HepG2 (cell line): ENCODE data around the gene SERPIND1. TPM values are rescaled to one million over a fixed set of nuclear protein-coding genes. Genes with fewer than 3 reads are reported as not detected.

Experiments used
- CBX5 ChIP-seq: sonication (generic); formaldehyde crosslinking; IDR thresholded peaks from 2 replicates; pipeline ENCODE4 v1.4.0; 2020; ENCODE audit warnings: missing genetic modification reagents, borderline replicate concordance
- CSRNP1 ChIP-seq: sonication (generic); formaldehyde crosslinking; IDR thresholded peaks from 2 replicates; pipeline ENCODE4 v1.8.1; 2023; ENCODE audit warnings: mild to moderate bottlenecking, missing genetic modification reagents
- DPF2 ChIP-seq: sonication (generic); formaldehyde crosslinking; IDR thresholded peaks from 2 replicates; pipeline ENCODE4 v1.4.0; 2020; ENCODE audit warnings: mild to moderate bottlenecking, low read depth, missing genetic modification reagents, borderline replicate concordance
- HDAC2 ChIP-seq: sonication (generic); formaldehyde crosslinking; IDR thresholded peaks from 2 replicates; pipeline ENCODE4 v1.4.0; 2020; ENCODE audit warnings: missing genetic modification reagents
- MED13 ChIP-seq: sonication (generic); formaldehyde crosslinking; IDR thresholded peaks from 2 replicates; pipeline ENCODE4 v1.5.0; 2020; ENCODE audit warnings: missing genetic modification reagents
- NPAS2 ChIP-seq: sonication (generic); formaldehyde crosslinking; IDR thresholded peaks from 2 replicates; pipeline ENCODE4 v1.8.0; 2022; ENCODE audit warnings: mild to moderate bottlenecking, missing genetic modification reagents, borderline replicate concordance
- YEATS2 ChIP-seq: sonication (generic); formaldehyde crosslinking; IDR thresholded peaks from 2 replicates; pipeline ENCODE4 v1.4.0; 2020; ENCODE audit warnings: missing genetic modification reagents, borderline replicate concordance
- ZBTB14 ChIP-seq: sonication (generic); formaldehyde crosslinking; IDR thresholded peaks from 2 replicates; pipeline ENCODE4 v1.4.0; 2020; ENCODE audit warnings: missing genetic modification reagents
- ZNF180 ChIP-seq: sonication (generic); formaldehyde crosslinking; IDR thresholded peaks from 2 replicates; pipeline ENCODE4 v1.4.0; 2020; ENCODE audit warnings: low read depth, missing genetic modification reagents, borderline replicate concordance
- ZNF232 ChIP-seq: sonication (generic); formaldehyde crosslinking; IDR thresholded peaks from 2 replicates; pipeline ENCODE4 v1.4.0; 2020; ENCODE audit warnings: missing genetic modification reagents, borderline replicate concordance
- ZNF383 ChIP-seq: sonication (generic); formaldehyde crosslinking; IDR thresholded peaks from 2 replicates; pipeline ENCODE4 v1.4.0; 2020; ENCODE audit warnings: missing genetic modification reagents, mild to moderate bottlenecking, borderline replicate concordance
- ZNF562 ChIP-seq: sonication (generic); formaldehyde crosslinking; IDR thresholded peaks from 2 replicates; pipeline ENCODE4 v1.8.0; 2022; ENCODE audit warnings: missing genetic modification reagents, borderline replicate concordance
- ZNF580 ChIP-seq: IDR thresholded peaks from 2 replicates; pipeline ENCODE4 v1.6.1; 2016; ENCODE audit warnings: low read depth, borderline replicate concordance
- ZNF607 ChIP-seq: sonication (generic); formaldehyde crosslinking; IDR thresholded peaks from 2 replicates; pipeline ENCODE4 v1.5.1; 2020; ENCODE audit warnings: missing genetic modification reagents, mild to moderate bottlenecking, borderline replicate concordance
- ZNF687 ChIP-seq: sonication (generic); formaldehyde crosslinking; IDR thresholded peaks from 2 replicates; pipeline ENCODE4 v1.5.1; 2020; ENCODE audit warnings: mild to moderate bottlenecking, missing genetic modification reagents, moderate library complexity
- ZNF691 ChIP-seq: sonication (generic); formaldehyde crosslinking; IDR thresholded peaks from 2 replicates; pipeline ENCODE4 v1.4.0; 2020; ENCODE audit warnings: missing genetic modification reagents, low read depth, mild to moderate bottlenecking, borderline replicate concordance
- ZNF710 ChIP-seq: sonication (generic); formaldehyde crosslinking; IDR thresholded peaks from 2 replicates; pipeline ENCODE4 v1.5.0; 2020; ENCODE audit warnings: mild to moderate bottlenecking, missing genetic modification reagents, borderline replicate concordance
- ZNF724P ChIP-seq: sonication (generic); formaldehyde crosslinking; IDR thresholded peaks from 2 replicates; pipeline ENCODE4 v1.8.0; 2022; ENCODE audit warnings: missing genetic modification reagents, borderline replicate concordance
- ZNF792 ChIP-seq: IDR thresholded peaks from 2 replicates; pipeline ENCODE4 v1.6.1; 2016
- polyA plus RNA-seq, 8 experiments: library from polyadenylated mRNA; depleted of rRNA in 3 of 8; stranded (reverse) in 7 of 8; unstranded in 1 of 8; fragments of >200 nt; fragmentation: Illumina TruSeq in 4 of 8; extraction: Trizol in 4 of 8; gene quantifications; 2 replicates each; pipeline versions ENCODE4 v1.2.1 to v1.2.3, GENCODE V29; 2011 to 2016; ENCODE audit warnings: low read depth in 4 of 8, missing spikeins in 1 of 8, mixed read lengths in 1 of 8; ENCODE audit not compliant: insufficient read depth in 1 of 8
- total RNA-seq, 5 experiments: library from RNA; depleted of rRNA; stranded (reverse); fragments of >200 nt; fragmentation: Illumina TruSeq; extraction: Trizol; gene quantifications; 2 replicates each; pipeline ENCODE4 v1.2.3, GENCODE V29; 2016; ENCODE audit warnings: low read depth in 1 of 5

The SERPIND1 gene
- total and polyA plus RNA-seq, 2 of the 13 experiments (the other 11 are each of a cell fraction or from before 2014, with no cell fraction given): 111 to 350 TPM

- TF ChIP-seq CSRNP1 (CRISPR knock-in tag) (peak; percentile 77; the same call in 1 of the 2 replicates), ZNF180 (no peak), ZNF562 (CRISPR knock-in tag) (no peak), NPAS2 (no peak), YEATS2 (peak; percentile 24; the same call in 1 of the 2 replicates), ZNF580 (CRISPR knock-in tag) (no peak; the same call in 1 of the 2 replicates), ZNF232 (CRISPR knock-in tag) (0 out of 2 replicates have a peak, but pooled peaks have one; percentile 33), MED13 (CRISPR knock-in tag) (peak; percentile 83; the same call in 1 of the 2 replicates), ZNF724P (no peak), ZNF687 (CRISPR knock-in tag) (peak; percentile 31; the same call in 1 of the 2 replicates), ZNF607 (CRISPR knock-in tag) (no peak), CBX5 (no peak; the same call in 1 of the 2 replicates), ZBTB14 (CRISPR knock-in tag) (no peak), ZNF710 (peak; percentile 89; the same call in 1 of the 2 replicates), ZNF792 (CRISPR knock-in tag) (no peak), ZNF691 (no peak), HDAC2 (CRISPR knock-in tag) (peak; percentile 91), DPF2 (CRISPR knock-in tag) (no peak; the same call in 1 of the 2 replicates), ZNF383 (no peak)
Measured at GRCh38 chr22:20773793-20774212, at the start of gene SERPIND1 (continued).
